Activated B cell treated with CpG ODN at 0.5 μM for 24 hours (primary cell): Measurements from ENCODE around the gene CA10. TPM values are rescaled to one million over a fixed set of nuclear protein-coding genes. Genes with fewer than 3 reads are reported as not detected.

Source experiments
- ATAC-seq: fragments of 200-7000 bp; cut with Tn5 transposase; one replicate; pipeline ENCODE4 v1.10.0; 2021; ENCODE audit warnings: low read depth, mild to moderate bottlenecking, moderate library complexity
- CTCF ChIA-PET: fragments of 350-600 bp; sonication (Branson Sonifier 250); formaldehyde crosslinking; loops from one replicate; lab custom pipeline; 2021; ENCODE audit warnings: antibody characterized with exemption; lab: Charles Lee
- POLR2A ChIA-PET: fragments of 350-600 bp; sonication (Branson Sonifier 250); formaldehyde crosslinking; loops from one replicate; lab custom pipeline; 2021; ENCODE audit warnings: antibody characterized with exemption; lab: Charles Lee
- DNase-seq: peaks from one replicate; pipeline ENCODE4 v3.0.0; 2022
- H3K27ac Mint-ChIP-seq: one replicate; pipeline ENCODE4 v1.8.0; 2020; ENCODE audit warnings: mixed read lengths
- H3K27me3 Mint-ChIP-seq: one replicate; pipeline ENCODE4 v1.8.0; 2021; ENCODE audit warnings: mixed read lengths
- H3K36me3 Mint-ChIP-seq: one replicate; pipeline ENCODE4 v1.8.0; 2021; ENCODE audit warnings: low read depth, mixed read lengths
- H3K4me1 Mint-ChIP-seq: one replicate; pipeline ENCODE4 v1.8.0; 2021; ENCODE audit warnings: mixed read lengths
- H3K4me3 Mint-ChIP-seq: one replicate; pipeline ENCODE4 v1.8.0; 2020; ENCODE audit warnings: mild to moderate bottlenecking, mixed read lengths
- H3K9me3 Mint-ChIP-seq: one replicate; pipeline ENCODE4 v1.8.0; 2020; ENCODE audit warnings: mixed read lengths
- intact Hi-C: fragments of 100-400 bp; cut with micrococcal nuclease; formaldehyde crosslinking; loops from one replicate; pipeline ENCODE4 v1.15.1; 2024
- total RNA-seq: library from RNA; stranded (reverse); gene quantifications from 2 replicates; pipeline ENCODE4 v1.2.3, GENCODE V29; 2022
- TF ChIP-seq, protein P1 (sequence below): fragments of 200-600 bp; IDR thresholded peaks from one replicate; pipeline ENCODE4 v1.8.0; 2022; ENCODE audit warnings: antibody characterized with exemption, mild to moderate bottlenecking

CA10 gene
- total RNA-seq, 1 donor from 2014 or later: not detected

DNA sequence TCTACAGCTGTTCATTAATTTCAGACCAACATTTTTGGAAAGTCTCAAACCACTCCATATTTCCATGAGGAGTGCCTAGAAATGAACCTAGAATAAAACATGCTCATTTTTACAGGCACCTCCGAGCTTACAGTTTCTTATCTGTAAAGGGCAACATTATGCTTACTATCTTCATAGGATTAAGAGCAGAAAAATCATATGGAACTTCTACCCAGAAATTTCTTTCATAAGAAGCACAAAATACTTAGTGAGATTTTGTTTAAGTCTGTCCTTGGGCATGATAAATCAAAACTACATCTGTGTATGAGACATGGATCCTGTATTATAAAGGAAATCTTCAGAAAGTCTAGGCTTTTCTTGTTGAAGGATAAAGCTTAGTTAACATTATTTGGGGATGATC lies 187.4 kb downstream of the CA10 start:
- Mint-ChIP-seq H3K27me3 (no peaks in the 10 kb centered on the region), H3K36me3 (no peaks in the 10 kb centered on the region), H3K9me3 (peaks cover 4% of the 10 kb centered on the region), H3K4me3 (no peak overlapping the region), H3K27ac (no peak overlapping the region), H3K4me1 (no peaks in the 10 kb centered on the region)
- DNase-seq: no peak
- ATAC-seq: no peak
- intact Hi-C loops: no loop called here
- ChIA-PET CTCF (no interaction called here), POLR2A (no interaction called here)
- TF ChIP-seq, protein P1, sequence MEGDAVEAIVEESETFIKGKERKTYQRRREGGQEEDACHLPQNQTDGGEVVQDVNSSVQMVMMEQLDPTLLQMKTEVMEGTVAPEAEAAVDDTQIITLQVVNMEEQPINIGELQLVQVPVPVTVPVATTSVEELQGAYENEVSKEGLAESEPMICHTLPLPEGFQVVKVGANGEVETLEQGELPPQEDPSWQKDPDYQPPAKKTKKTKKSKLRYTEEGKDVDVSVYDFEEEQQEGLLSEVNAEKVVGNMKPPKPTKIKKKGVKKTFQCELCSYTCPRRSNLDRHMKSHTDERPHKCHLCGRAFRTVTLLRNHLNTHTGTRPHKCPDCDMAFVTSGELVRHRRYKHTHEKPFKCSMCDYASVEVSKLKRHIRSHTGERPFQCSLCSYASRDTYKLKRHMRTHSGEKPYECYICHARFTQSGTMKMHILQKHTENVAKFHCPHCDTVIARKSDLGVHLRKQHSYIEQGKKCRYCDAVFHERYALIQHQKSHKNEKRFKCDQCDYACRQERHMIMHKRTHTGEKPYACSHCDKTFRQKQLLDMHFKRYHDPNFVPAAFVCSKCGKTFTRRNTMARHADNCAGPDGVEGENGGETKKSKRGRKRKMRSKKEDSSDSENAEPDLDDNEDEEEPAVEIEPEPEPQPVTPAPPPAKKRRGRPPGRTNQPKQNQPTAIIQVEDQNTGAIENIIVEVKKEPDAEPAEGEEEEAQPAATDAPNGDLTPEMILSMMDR: no peak

DNA sequence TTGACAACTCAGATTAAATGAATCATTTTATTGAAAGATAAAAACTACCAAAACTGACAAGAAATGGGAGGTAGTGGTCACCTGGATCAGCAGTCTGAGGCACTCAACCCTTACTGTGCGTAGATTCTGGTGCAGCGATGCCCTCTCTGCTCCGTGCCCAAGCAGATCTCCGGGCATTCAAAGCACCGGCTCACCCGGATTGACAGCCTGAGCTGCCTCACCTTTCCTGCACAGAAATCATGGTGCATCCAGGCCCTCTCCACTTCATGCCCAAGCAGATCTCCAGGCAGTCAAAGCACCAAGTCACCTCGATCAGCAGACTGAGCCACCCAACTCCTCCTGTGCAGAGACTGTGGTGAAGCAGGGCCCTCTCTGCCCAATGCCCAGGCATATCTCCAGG lies 196.8 kb downstream of the CA10 start:
- Mint-ChIP-seq H3K4me3 (no peak overlapping the region), H3K27ac (no peak overlapping the region), H3K36me3 (no peaks in the 10 kb centered on the region), H3K27me3 (no peaks in the 10 kb centered on the region), H3K9me3 (peaks cover 6% of the 10 kb centered on the region), H3K4me1 (no peaks in the 10 kb centered on the region)
- DNase-seq: no peak
- TF ChIP-seq, protein P1: no peak
- ATAC-seq: no peak
- intact Hi-C loops: no loop called here
- ChIA-PET POLR2A (no interaction called here), CTCF (no interaction called here)

DNA sequence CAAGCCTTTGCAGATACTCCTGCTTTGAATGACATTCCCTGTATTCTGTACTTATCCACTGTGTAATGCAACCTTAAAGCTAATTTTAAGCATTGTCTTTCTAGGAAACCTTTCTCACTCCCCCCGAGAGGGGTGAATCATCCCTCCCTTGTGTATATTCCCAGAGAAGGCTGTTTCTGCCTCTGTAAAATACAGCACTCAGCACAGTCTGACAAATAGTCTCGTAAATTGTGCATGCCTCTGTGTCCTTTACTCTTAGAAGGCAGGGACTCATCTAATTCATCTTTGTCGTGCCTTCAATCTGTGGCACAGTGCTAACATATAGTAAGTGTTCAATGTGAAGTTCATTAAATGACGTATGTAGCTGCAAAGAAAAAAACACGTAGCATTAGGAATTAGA lies 200.7 kb downstream of the CA10 start:
- H3K36me3 Mint-ChIP-seq: no peaks in the 10 kb centered on the region
- no peaks in the 10 kb centered on the region for H3K27me3 Mint-ChIP-seq
- no peak overlapping the region for H3K27ac Mint-ChIP-seq
- ChIA-PET POLR2A (no interaction called here), CTCF (no interaction called here)
- DNase-seq: no peak
- intact Hi-C loops: no loop called here
- peaks cover 1% of the 10 kb centered on the region for H3K9me3 Mint-ChIP-seq
- ATAC-seq: no peak
- TF ChIP-seq, protein P1: no peak
- H3K4me3 Mint-ChIP-seq: no peak overlapping the region
- H3K4me1 Mint-ChIP-seq: no peaks in the 10 kb centered on the region

DNA sequence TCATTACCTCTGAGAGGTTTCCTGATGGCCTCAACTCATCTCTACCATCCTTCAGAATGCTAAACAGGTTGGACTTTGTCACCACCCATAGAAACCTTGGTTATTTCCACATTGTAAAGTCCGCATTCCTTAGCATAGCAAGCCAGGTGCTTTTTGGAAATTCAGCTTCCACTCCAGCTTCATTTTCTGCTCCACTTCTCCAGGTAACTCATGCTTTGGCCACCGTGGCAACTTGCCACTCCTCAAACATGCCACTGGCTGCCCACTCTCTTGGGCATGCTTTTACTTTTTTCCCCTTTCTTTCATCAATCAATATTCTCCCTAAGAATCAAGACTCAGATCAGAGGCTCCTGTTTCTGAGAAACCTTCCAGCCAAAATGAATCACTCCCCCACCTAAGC lies 203.3 kb downstream of the CA10 start:
- intact Hi-C loops: no loop called here
- no peak overlapping the region for H3K27ac Mint-ChIP-seq
- H3K4me1 Mint-ChIP-seq: no peaks in the 10 kb centered on the region
- DNase-seq (no peak), ATAC-seq (no peak)
- CTCF ChIA-PET: no interaction called here
- TF ChIP-seq, protein P1: no peak
- H3K4me3 Mint-ChIP-seq: no peak overlapping the region
- POLR2A ChIA-PET: no interaction called here
- H3K9me3 Mint-ChIP-seq: peaks cover 2% of the 10 kb centered on the region
- H3K36me3 Mint-ChIP-seq: no peaks in the 10 kb centered on the region
- H3K27me3 Mint-ChIP-seq: no peaks in the 10 kb centered on the region

DNA sequence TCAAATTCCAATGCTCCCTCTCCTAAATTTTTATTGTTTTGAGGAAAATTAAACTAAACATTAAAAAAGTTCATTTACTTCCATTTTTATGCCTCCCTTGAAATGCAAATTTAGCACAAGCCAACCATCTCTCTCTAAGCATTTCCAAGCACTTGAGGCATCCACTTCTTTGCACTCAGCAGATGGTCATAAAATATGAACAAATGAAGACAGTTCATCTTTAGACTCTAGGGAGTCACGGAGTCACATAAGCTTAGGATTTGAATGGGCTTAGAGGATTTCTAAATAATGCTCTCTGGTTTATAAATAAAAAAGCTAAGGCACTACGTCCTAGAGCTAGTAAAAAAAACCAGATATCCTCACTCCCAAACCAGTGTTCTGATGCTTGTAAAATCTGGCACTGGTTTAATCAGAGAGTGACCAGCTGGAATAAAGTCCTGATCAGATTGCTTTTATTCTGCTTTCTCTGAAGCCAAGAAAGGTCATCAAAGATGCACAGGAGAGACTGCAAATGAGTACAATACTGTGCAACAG lies 204.2 kb downstream of the CA10 start:
- ATAC-seq (no peak), DNase-seq (no peak)
- Mint-ChIP-seq H3K27ac (no peak overlapping the region), H3K27me3 (no peaks in the 10 kb centered on the region), H3K4me1 (no peaks in the 10 kb centered on the region), H3K36me3 (no peaks in the 10 kb centered on the region), H3K9me3 (peaks cover 2% of the 10 kb centered on the region), H3K4me3 (no peak overlapping the region)
- ChIA-PET CTCF (no interaction called here), POLR2A (no interaction called here)
- TF ChIP-seq, protein P1: no peak
- intact Hi-C loops: no loop called here
